Activated CD4-positive, alpha-beta memory T cell treated with anti-CD3 and anti-CD28 coated beads, Interleukin-2, amount 10 ng/mL, durations not matched to agents 7 days and 5 days (primary cell): Measurements from ENCODE around the gene ACOT7. TPM values are rescaled to one million over a fixed set of nuclear protein-coding genes. Genes with fewer than 3 reads are reported as not detected.
"Not testable (repeated sequence)": the region's sequence is repeated elsewhere in the genome, so short reads cannot be mapped to it uniquely, and the experiment has no call there.

Source experiments
- CTCF ChIA-PET: fragments of 350-600 bp; sonication (Branson Sonifier 250); formaldehyde crosslinking; loops from one replicate; lab custom pipeline; 2021; ENCODE audit warnings: antibody characterized with exemption, inconsistent platforms; lab: Charles Lee
- POLR2A ChIA-PET: fragments of 350-600 bp; sonication (Branson Sonifier 250); formaldehyde crosslinking; loops from one replicate; lab custom pipeline; 2021; ENCODE audit warnings: antibody characterized with exemption; lab: Charles Lee
- DNase-seq: peaks from one replicate; pipeline ENCODE4 v3.0.0-alpha.2; 2020
- H3K27ac Mint-ChIP-seq: one replicate; pipeline ENCODE4 v1.8.0; 2021; ENCODE audit warnings: mild to moderate bottlenecking, mixed read lengths
- H3K27me3 Mint-ChIP-seq: one replicate; pipeline ENCODE4 v1.8.0; 2021; ENCODE audit warnings: mixed read lengths
- H3K36me3 Mint-ChIP-seq: one replicate; pipeline ENCODE4 v1.8.0; 2021; ENCODE audit warnings: low read depth, mixed read lengths
- H3K4me1 Mint-ChIP-seq: one replicate; pipeline ENCODE4 v1.8.0; 2021; ENCODE audit warnings: mixed read lengths
- H3K4me3 Mint-ChIP-seq: one replicate; pipeline ENCODE4 v1.8.0; 2021; ENCODE audit warnings: mild to moderate bottlenecking, mixed read lengths
- H3K9me3 Mint-ChIP-seq: one replicate; pipeline ENCODE4 v1.8.0; 2021; ENCODE audit warnings: mixed read lengths
- total RNA-seq, 2 experiments: library from RNA; stranded (reverse); gene quantifications; one replicate each; pipeline ENCODE4 v1.2.3, GENCODE V29; 2021

ACOT7 gene
- total RNA-seq, 2 experiments from 2014 or later: 56.8 to 58.6 TPM

DNA sequence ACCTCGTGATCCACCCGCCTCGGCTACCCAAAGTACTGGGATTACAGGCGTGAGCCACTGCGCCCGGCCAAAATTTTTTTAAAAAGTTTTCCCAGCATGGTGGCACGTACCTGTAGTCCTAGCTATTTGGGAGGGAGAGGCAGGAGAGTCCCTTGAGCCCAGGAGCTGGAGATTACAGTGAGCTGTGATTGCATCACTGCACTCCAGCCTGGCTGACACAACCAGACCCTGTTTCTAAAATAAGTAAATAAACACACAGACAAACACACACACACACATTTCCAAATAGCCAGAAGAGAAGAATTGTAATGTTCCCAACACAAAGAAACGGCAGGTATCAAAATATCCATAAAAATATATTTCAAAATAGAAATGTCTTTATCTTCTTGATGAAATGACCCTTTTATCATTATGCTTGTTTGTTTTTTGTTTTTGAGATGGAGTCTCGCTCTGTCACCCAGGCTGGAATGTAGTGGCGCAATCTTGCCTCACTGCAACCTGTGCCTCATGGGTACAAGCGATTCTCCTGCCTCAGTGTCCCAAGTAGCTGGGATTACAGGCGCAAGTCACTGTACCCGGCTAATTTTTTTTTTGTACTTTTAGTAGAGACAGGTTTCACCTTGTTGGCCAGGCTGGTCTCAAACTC is 16.8 kb upstream of the ACOT7 start:
- POLR2A ChIA-PET: interaction anchor here (1.2 kb wide), 1 partner anchor 10 kb away, joined by 3 read pairs; the partner anchor contains the start of gene HES2
- no peak overlapping the region for H3K27ac Mint-ChIP-seq
- H3K4me3 Mint-ChIP-seq: no peak overlapping the region
- peaks cover 35% of the 10 kb centered on the region for H3K27me3 Mint-ChIP-seq
- DNase-seq: no peak
- H3K4me1 Mint-ChIP-seq: peaks cover 7% of the 10 kb centered on the region
- CTCF ChIA-PET: interaction anchor here (1.0 to 1.9 kb wide), 3 partner anchors 14 to 62 kb away, joined by 3 to 5 read pairs (median 3); no protein-coding TSS in a partner anchor
- no peaks in the 10 kb centered on the region for H3K36me3 Mint-ChIP-seq
- H3K9me3 Mint-ChIP-seq: no peaks in the 10 kb centered on the region

DNA sequence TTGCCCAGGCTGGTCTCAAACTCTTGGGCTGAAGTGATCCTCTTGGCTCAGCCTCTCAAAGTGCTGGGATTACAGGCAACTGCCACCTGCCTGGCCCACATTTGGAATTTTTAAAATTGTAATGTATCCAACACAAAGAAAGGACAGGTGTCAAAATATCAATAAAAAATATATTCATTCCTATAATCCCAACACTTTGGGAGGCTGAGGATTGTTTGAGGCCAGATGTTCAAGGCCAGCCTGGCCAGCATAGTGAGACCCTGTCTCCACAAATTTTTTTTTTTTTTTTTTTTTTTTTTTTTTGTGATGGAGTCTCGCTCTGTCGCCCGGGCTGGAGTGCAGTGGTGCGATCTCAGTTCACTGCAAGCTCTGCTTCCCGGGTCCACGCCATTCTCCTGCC is 16.2 kb upstream of the ACOT7 start:
- Mint-ChIP-seq H3K36me3 (no peaks in the 10 kb centered on the region), H3K4me1 (peaks cover 7% of the 10 kb centered on the region), H3K9me3 (no peaks in the 10 kb centered on the region), H3K27me3 (peaks cover 35% of the 10 kb centered on the region), H3K4me3 (no peak overlapping the region), H3K27ac (no peak overlapping the region)
- ChIA-PET POLR2A (no interaction called here), CTCF (interaction anchor here (0.6 to 1.6 kb wide), 5 partner anchors 13 to 47 kb away, joined by 3 to 4 read pairs (median 3); no protein-coding TSS in a partner anchor)
- DNase-seq: no peak

- Mint-ChIP-seq H3K4me3 (no peak overlapping the region), H3K9me3 (no peaks in the 10 kb centered on the region)
- POLR2A ChIA-PET: no interaction called here
Observed at GRCh38 chr1:6409053-6409452, 15.5 kb upstream of the ACOT7 start.

DNA sequence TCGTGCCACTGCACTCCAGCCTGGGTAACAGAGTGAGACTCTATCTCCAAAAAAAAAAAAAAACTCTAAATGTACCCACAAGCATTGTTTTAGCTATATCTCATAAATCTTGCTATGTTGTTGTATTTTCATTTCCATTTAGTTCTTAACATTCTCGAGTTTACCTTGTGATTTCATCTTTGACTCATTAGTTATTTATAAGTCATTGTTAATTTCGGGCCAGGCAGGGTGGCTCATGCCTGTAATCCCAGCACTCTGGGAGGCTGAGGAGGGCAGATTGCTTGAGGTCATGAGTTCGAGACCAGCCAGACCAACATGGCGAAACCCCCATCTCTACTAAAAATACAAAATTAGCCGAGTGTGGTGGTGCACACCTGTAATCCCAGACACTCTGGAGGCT is 14.5 kb upstream of the ACOT7 start:
- ChIA-PET CTCF (interaction anchor here (0.7 to 1.2 kb wide), 2 partner anchors 15 to 59 kb away, joined by 4 to 6 read pairs; no protein-coding TSS in a partner anchor), POLR2A (no interaction called here)
- H3K36me3 Mint-ChIP-seq: no peaks in the 10 kb centered on the region
- peaks cover 29% of the 10 kb centered on the region for H3K27me3 Mint-ChIP-seq
- H3K4me1 Mint-ChIP-seq: peaks cover 3% of the 10 kb centered on the region
- no peaks in the 10 kb centered on the region for H3K9me3 Mint-ChIP-seq
- H3K4me3 Mint-ChIP-seq: no peak overlapping the region
- DNase-seq: no peak
- no peak overlapping the region for H3K27ac Mint-ChIP-seq

More at GRCh38 chr1:6409053-6409452, 15.5 kb upstream of the ACOT7 start:
- CTCF ChIA-PET: interaction anchor here (0.7 to 1.6 kb wide), 3 partner anchors 29 to 191 kb away, joined by 3 to 4 read pairs (median 4); no protein-coding TSS in a partner anchor
- no peak overlapping the region for H3K27ac Mint-ChIP-seq
- H3K4me1 Mint-ChIP-seq: peaks cover 3% of the 10 kb centered on the region
- DNase-seq: no peak
- peaks cover 29% of the 10 kb centered on the region for H3K27me3 Mint-ChIP-seq
- no peaks in the 10 kb centered on the region for H3K36me3 Mint-ChIP-seq

- CTCF ChIA-PET: interaction anchor here (0.7 to 8.2 kb wide), 5 partner anchors 39 to 154 kb away, joined by 3 to 61 read pairs (median 37); no protein-coding TSS in a partner anchor
- no peaks in the 10 kb centered on the region for H3K9me3 Mint-ChIP-seq
- H3K27me3 Mint-ChIP-seq: peaks cover 16% of the 10 kb centered on the region
- no peak overlapping the region for H3K4me3 Mint-ChIP-seq
- H3K4me1 Mint-ChIP-seq: peaks cover 12% of the 10 kb centered on the region
- H3K36me3 Mint-ChIP-seq: no peaks in the 10 kb centered on the region
- no peak overlapping the region for H3K27ac Mint-ChIP-seq
- DNase-seq: no peak
- POLR2A ChIA-PET: interaction anchor here (1.0 kb wide), 1 partner anchor 44 kb away, joined by 3 read pairs; no protein-coding TSS in a partner anchor
Observed at GRCh38 chr1:6401673-6402072, 8.1 kb upstream of the ACOT7 start.

DNA sequence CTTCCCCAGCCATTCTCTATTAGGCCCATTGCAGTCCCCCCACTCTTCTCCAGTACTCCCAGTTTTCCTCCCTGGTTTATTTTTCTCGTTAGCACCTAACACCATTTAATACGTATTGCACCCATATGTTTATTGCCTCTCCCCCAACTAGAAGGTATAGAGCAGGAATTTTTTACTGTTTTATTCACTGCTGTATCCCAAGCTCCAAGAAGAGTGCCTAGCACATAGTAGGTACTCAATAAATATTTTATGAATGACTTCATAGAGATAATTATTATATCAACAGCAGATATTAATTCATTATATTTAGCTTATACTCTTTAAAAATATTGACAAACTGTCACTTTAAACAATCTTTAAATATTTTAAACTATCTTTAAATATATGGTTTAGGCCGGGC is 5.7 kb upstream of the ACOT7 start:
- Mint-ChIP-seq H3K4me3 (no peak overlapping the region), H3K4me1 (peaks cover 17% of the 10 kb centered on the region), H3K36me3 (no peaks in the 10 kb centered on the region), H3K27me3 (peaks cover 8% of the 10 kb centered on the region), H3K27ac (no peak overlapping the region), H3K9me3 (no peaks in the 10 kb centered on the region)
- CTCF ChIA-PET: interaction anchor here (1.0 to 8.2 kb wide), 5 partner anchors 24 to 152 kb away, joined by 3 to 61 read pairs (median 4); no protein-coding TSS in a partner anchor
- POLR2A ChIA-PET: no interaction called here
- no peak for DNase-seq

DNA sequence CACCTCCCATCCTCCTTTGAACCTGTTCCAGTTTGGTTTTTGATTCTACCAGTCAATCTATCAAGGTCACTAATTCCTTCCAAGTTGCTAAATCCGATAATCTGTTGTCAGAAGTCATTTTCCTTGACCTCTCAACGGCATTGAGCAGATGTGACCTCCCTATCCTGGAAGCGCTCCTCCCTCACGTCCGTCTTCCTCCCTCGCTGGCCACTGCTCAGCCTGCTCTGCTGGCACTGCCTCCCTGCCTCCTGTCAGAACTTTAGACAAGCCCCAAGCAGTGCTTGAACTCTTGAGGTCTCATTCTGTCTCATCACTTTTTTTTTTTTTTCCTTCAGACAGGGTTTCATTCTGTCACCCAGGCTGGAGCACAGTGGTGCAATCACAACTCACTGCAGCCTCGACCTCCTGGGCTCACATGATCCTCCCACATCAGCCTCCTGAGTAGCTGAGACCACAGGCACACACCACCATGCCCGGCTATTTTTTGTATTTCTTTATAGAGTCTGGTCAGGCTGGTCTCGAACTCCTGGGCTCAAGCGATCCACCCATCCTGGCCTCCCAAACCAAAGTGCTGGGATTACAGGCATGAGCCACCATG is 4.4 kb upstream of the ACOT7 start:
- H3K27me3 Mint-ChIP-seq: peaks cover 7% of the 10 kb centered on the region
- ChIA-PET POLR2A (no interaction called here), CTCF (interaction anchor here (1.3 to 8.2 kb wide), 4 partner anchors 35 to 150 kb away, joined by 3 to 61 read pairs (median 5); no protein-coding TSS in a partner anchor)
- H3K4me3 Mint-ChIP-seq: no peak overlapping the region
- no peak for DNase-seq
- H3K9me3 Mint-ChIP-seq: no peaks in the 10 kb centered on the region
- H3K36me3 Mint-ChIP-seq: no peaks in the 10 kb centered on the region
- peaks cover 23% of the 10 kb centered on the region for H3K4me1 Mint-ChIP-seq
- H3K27ac Mint-ChIP-seq: no peak overlapping the region

DNA sequence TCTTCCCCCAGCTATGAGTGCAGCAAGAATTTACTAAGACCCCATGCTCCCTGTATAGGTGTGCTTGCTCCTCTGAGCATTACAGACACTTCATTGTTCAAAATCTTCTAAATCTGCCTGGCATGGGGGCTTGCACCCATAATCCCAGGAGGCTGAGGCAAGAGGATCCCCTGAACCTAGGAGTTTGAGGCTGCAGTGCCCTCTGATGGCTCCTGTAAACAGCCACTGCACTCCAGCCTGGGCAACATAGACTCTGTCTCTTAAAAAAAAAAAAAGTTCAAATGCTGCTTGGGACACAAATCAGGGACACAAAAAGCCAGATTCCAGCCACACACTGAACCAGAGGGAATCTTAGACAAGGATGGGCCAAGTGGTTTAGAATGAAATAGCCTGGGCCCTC is 3.4 kb upstream of the ACOT7 start:
- no peaks in the 10 kb centered on the region for H3K36me3 Mint-ChIP-seq
- ChIA-PET POLR2A (no interaction called here), CTCF (interaction anchor here (0.7 to 4.2 kb wide), 6 partner anchors 26 to 150 kb away, joined by 3 to 17 read pairs (median 3); no protein-coding TSS in a partner anchor)
- H3K27me3 Mint-ChIP-seq: peaks cover 7% of the 10 kb centered on the region
- H3K9me3 Mint-ChIP-seq: no peaks in the 10 kb centered on the region
- no peak for DNase-seq
- H3K27ac Mint-ChIP-seq: no peak overlapping the region
- peaks cover 29% of the 10 kb centered on the region for H3K4me1 Mint-ChIP-seq
- H3K4me3 Mint-ChIP-seq: no peak overlapping the region

- not testable (repeated sequence) for H3K9me3 Mint-ChIP-seq, DNase-seq, H3K27ac Mint-ChIP-seq, H3K27me3 Mint-ChIP-seq, H3K4me3 Mint-ChIP-seq, H3K36me3 Mint-ChIP-seq
- ChIA-PET CTCF (interaction anchor here (1.0 to 4.2 kb wide), 7 partner anchors 8 to 149 kb away, joined by 3 to 25 read pairs (median 4); no protein-coding TSS in a partner anchor), POLR2A (interaction anchor here (0.7 to 4.4 kb wide), 4 partner anchors 11 to 65 kb away, joined by 3 to 30 read pairs (median 3); no protein-coding TSS in a partner anchor)
- H3K4me1 Mint-ChIP-seq: peaks cover 31% of the 10 kb centered on the region
Observed at GRCh38 chr1:6395781-6396244, 2.2 kb upstream of the ACOT7 start.

DNA sequence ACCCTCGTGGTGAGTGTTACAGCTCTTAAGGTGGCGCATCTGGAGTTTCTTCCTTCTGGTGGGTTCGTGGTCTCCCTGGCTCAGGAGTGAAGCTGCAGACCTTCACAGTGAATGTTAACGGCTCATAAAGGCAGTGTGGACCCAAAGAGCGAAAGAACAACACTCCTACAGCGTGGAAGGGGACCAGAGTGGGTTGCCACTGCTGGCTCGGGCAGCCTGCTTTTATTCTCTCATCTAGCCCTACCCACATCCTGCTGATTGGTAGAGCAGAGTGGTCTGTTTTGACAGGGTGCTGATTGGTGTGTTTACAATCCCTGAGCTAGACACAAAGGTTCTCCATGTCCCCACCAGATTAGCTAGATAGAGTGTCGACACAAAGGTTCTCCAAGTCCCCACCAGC is 1.6 kb upstream of the ACOT7 start:
- not testable (repeated sequence) for DNase-seq, H3K9me3 Mint-ChIP-seq, H3K27me3 Mint-ChIP-seq, H3K36me3 Mint-ChIP-seq
- Mint-ChIP-seq H3K27ac (peak overlapping the region; percentile 67), H3K4me3 (peak overlapping the region; percentile 22), H3K4me1 (peaks cover 32% of the 10 kb centered on the region)
- CTCF ChIA-PET: interaction anchor here (0.7 to 4.2 kb wide), 10 partner anchors 8 to 148 kb away, joined by 3 to 25 read pairs (median 5); no protein-coding TSS in a partner anchor
- POLR2A ChIA-PET: interaction anchor here (0.7 to 4.4 kb wide), 6 partner anchors 10 to 149 kb away, joined by 3 to 34 read pairs (median 6); no protein-coding TSS in a partner anchor

GRCh38 chr1:6392809-6393399 is 663 bp downstream of the ACOT7 start:
- H3K4me3 Mint-ChIP-seq: peak overlapping the region; percentile 86
- no peaks in the 10 kb centered on the region for H3K36me3 Mint-ChIP-seq
- H3K27ac Mint-ChIP-seq: peak overlapping the region; percentile 85
- H3K4me1 Mint-ChIP-seq: peaks cover 39% of the 10 kb centered on the region
- no peaks in the 10 kb centered on the region for H3K9me3 Mint-ChIP-seq
- no peak for DNase-seq
- ChIA-PET POLR2A (interaction anchor here (0.7 to 4.4 kb wide), 18 partner anchors 8 to 391 kb away, joined by 3 to 34 read pairs (median 4); partner anchors contain the start of genes KLHL21 and RPL22), CTCF (interaction anchor here (0.9 to 4.2 kb wide), 10 partner anchors 14 to 188 kb away, joined by 3 to 18 read pairs (median 6); no protein-coding TSS in a partner anchor)
- no peaks in the 10 kb centered on the region for H3K27me3 Mint-ChIP-seq
